Uterus (tissue), 2 donors: Measurements from ENCODE around the gene FAM171A2.

ENCODE experiments used
- CTCF ChIP-seq, 4 experiments: fragments of 200-600 bp in 2 of 4; fragments of 450-650 bp in 2 of 4; sonication (generic) in 2 of 4; IDR thresholded peaks; one replicate each; pipeline ENCODE4 v1.5.1; 2016 to 2019; ENCODE audit warnings: antibody characterized with exemption in 4 of 4, mild to moderate bottlenecking in 2 of 4, moderate library complexity in 1 of 4
- POLR2A ChIP-seq, 2 donors: fragments of 450-650 bp; IDR thresholded peaks; one replicate each; pipeline ENCODE4 v1.6.1; 2016; ENCODE audit warnings: antibody characterized with exemption in 2 of 2, mild to moderate bottlenecking in 1 of 2, moderate library complexity in 1 of 2

- TF ChIP-seq POLR2A (IDR thresholded peaks at IDR 0.05) (no peak), CTCF (IDR thresholded peaks at IDR 0.05) (no peak)
Observed at GRCh38 chr17:44308865-44309264, 54.8 kb downstream of the FAM171A2 start.
